ENCODE measurements around the gene E2F2. TPM values are rescaled to one million over a fixed set of nuclear protein-coding genes. Genes with fewer than 3 reads are reported as not detected.

The E2F2 gene
- polyA plus RNA-seq, 1 experiment = 0.11 TPM

GRCh38 chr1:23528250-23528978, 2.6 kb downstream of the E2F2 start:
- H3K36me3 ChIP-seq (ENCODE audit: control insufficient read depth, insufficient read depth, low read length) = no peaks in the 10 kb centered on the region
- POLR2A ChIA-PET = no interaction called here
- H3K27me3 ChIP-seq (ENCODE audit: control insufficient read depth, insufficient read depth, low read length) = no peaks in the 10 kb centered on the region
- no peak for TF ChIP-seq CTCF (IDR thresholded peaks at IDR 0.05; ENCODE audit: insufficient read depth, low read depth, low read length)
- H3K4me3 ChIP-seq (ENCODE audit: low read depth, low read length) = no peak overlapping the region
- DNase-seq (ENCODE audit: low read depth) = peak; percentile 41
- CTCF ChIA-PET = interaction anchor here (0.6 to 6.9 kb wide), 9 partner anchors 10 to 109 kb away, joined by 3 to 46 read pairs (median 3); no protein-coding TSS in a partner anchor

- TF ChIP-seq CTCF (IDR thresholded peaks at IDR 0.05; ENCODE audit: insufficient read depth, low read depth, low read length) = no peak
- Histone ChIP-seq H3K36me3 (ENCODE audit: control insufficient read depth, insufficient read depth, low read length) (no peaks in the 10 kb centered on the region), H3K4me3 (ENCODE audit: low read depth, low read length) (no peak overlapping the region), H3K27me3 (ENCODE audit: control insufficient read depth, insufficient read depth, low read length) (no peaks in the 10 kb centered on the region)
- POLR2A ChIA-PET = no interaction called here
- DNase-seq (ENCODE audit: low read depth) = no peak
- CTCF ChIA-PET = interaction anchor here (0.7 to 6.9 kb wide), 8 partner anchors 9 to 109 kb away, joined by 3 to 46 read pairs (median 3); no protein-coding TSS in a partner anchor
These were observed 3.2 kb downstream of the E2F2 start for GRCh38 chr1:23527900-23528249.

GRCh38 chr1:23527366-23527765, 3.7 kb downstream of the E2F2 start:
- no peak for TF ChIP-seq CTCF (IDR thresholded peaks at IDR 0.05; ENCODE audit: insufficient read depth, low read depth, low read length)
- DNase-seq (ENCODE audit: low read depth) = no peak
- ChIA-PET POLR2A (no interaction called here), CTCF (interaction anchor here (0.9 to 6.9 kb wide), 5 partner anchors 12 to 46 kb away, joined by 3 to 46 read pairs (median 3); no protein-coding TSS in a partner anchor)
- Histone ChIP-seq H3K36me3 (ENCODE audit: control insufficient read depth, insufficient read depth, low read length) (no peaks in the 10 kb centered on the region), H3K4me3 (ENCODE audit: low read depth, low read length) (no peak overlapping the region), H3K27me3 (ENCODE audit: control insufficient read depth, insufficient read depth, low read length) (no peaks in the 10 kb centered on the region)

- ChIA-PET POLR2A (no interaction called here), CTCF (interaction anchor here (3.7 to 6.9 kb wide), 2 partner anchors 13 to 29 kb away, joined by 16 to 46 read pairs; no protein-coding TSS in a partner anchor)
- Histone ChIP-seq H3K36me3 (ENCODE audit: control insufficient read depth, insufficient read depth, low read length) (no peaks in the 10 kb centered on the region), H3K4me3 (ENCODE audit: low read depth, low read length) (no peak overlapping the region), H3K27me3 (ENCODE audit: control insufficient read depth, insufficient read depth, low read length) (no peaks in the 10 kb centered on the region)
- no peak for DNase-seq (ENCODE audit: low read depth)
- TF ChIP-seq CTCF (IDR thresholded peaks at IDR 0.05; ENCODE audit: insufficient read depth, low read depth, low read length) = no peak
These were observed 4.5 kb downstream of the E2F2 start for GRCh38 chr1:23526329-23527041.

DNA sequence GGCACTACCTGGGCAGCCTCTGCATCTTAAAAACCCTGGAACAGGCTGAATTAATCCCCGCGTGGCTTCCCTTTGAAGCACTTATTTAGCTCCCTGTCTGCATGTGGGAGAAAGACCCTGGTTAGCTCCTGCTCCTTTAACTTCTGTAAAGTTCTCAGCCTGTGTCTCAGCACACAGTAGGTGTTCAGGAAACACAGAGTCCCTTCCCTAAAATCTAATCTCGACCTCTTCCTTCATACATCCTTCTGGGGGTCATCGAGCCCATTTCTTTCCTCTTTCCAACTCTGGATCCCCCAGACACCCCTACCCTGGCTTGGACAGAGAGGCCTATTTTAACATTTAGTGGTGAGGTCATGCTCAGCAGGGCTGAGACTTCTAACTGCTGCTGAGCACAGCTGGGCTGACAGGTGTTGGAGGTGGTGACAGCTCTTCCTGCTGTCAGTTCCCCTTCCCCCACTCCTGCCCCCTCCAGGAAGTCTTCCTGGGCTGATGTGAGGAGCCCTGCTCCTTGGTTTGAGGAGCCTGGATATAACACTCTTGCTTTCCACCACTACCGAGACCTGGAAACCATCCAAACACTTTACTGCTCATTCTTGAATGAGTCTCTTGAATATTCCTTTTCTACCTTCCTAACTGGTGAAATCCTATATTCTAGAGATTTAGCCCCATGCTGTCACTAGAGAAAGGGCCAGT, 5.3 kb downstream of the E2F2 start:
- H3K4me3 ChIP-seq (ENCODE audit: low read depth, low read length) = no peak overlapping the region
- ChIA-PET POLR2A (no interaction called here), CTCF (interaction anchor here (0.6 to 6.9 kb wide), 4 partner anchors 9 to 114 kb away, joined by 3 to 46 read pairs (median 4); no protein-coding TSS in a partner anchor)
- H3K36me3 ChIP-seq (ENCODE audit: control insufficient read depth, insufficient read depth, low read length) = no peaks in the 10 kb centered on the region
- H3K27me3 ChIP-seq (ENCODE audit: control insufficient read depth, insufficient read depth, low read length) = no peaks in the 10 kb centered on the region
- TF ChIP-seq CTCF (IDR thresholded peaks at IDR 0.05; ENCODE audit: insufficient read depth, low read depth, low read length) = no peak
- no peak for DNase-seq (ENCODE audit: low read depth)
